ENCODE data around the gene GALNT1. TPM values are rescaled to one million over a fixed set of nuclear protein-coding genes. Genes with fewer than 3 reads are reported as not detected.

The GALNT1 gene
- total RNA-seq, 4 donors from 2014 or later = 42.7 to 59.7 (median 54.1) TPM

DNA sequence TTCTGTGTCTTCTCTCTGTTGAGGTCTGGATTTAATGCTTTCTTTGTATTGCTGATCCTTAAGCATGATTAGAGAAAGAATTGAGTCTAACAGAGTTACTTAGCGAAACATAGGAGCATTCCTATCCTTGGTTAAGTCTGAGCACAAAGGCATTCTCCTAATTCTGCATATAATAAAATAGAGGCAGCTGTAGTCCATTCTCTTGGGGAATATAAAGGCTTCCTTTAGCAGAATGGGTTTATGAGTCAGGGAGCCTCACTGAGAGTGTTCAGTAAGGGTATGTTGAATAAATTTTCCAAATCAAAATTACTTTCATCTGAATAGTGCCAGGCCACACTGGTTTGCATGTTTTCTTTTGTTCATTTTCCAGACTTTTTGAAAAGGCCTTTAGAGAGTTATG lies 101.5 kb downstream of the GALNT1 start:
- DNase-seq (ENCODE audit: low spot score) (no peak), ATAC-seq (ENCODE audit: low FRiP score) (no peak)
- TF ChIP-seq, protein P1, sequence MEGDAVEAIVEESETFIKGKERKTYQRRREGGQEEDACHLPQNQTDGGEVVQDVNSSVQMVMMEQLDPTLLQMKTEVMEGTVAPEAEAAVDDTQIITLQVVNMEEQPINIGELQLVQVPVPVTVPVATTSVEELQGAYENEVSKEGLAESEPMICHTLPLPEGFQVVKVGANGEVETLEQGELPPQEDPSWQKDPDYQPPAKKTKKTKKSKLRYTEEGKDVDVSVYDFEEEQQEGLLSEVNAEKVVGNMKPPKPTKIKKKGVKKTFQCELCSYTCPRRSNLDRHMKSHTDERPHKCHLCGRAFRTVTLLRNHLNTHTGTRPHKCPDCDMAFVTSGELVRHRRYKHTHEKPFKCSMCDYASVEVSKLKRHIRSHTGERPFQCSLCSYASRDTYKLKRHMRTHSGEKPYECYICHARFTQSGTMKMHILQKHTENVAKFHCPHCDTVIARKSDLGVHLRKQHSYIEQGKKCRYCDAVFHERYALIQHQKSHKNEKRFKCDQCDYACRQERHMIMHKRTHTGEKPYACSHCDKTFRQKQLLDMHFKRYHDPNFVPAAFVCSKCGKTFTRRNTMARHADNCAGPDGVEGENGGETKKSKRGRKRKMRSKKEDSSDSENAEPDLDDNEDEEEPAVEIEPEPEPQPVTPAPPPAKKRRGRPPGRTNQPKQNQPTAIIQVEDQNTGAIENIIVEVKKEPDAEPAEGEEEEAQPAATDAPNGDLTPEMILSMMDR (IDR thresholded peaks at IDR 0.05) = no peak

DNA sequence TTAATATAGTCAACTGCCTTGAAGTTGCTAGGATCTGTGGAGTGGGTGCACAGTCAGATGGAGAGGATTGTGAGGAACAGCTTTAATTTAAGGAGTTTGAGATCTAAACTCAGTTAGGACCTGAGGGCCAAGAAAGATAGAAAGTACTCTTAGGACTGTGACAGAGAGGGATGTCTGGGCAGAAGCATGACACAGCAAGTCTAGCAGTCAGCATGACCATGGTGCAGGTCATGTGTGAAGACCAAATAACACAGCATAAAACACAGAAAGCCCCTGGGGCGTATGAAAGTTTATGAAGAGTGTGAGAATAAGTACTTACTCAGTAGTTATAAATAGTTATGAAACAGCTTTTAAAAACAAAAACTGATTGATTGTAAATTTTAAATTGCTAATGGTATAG lies 107.2 kb downstream of the GALNT1 start:
- no peak for DNase-seq (ENCODE audit: low spot score)
- TF ChIP-seq, protein P1 (IDR thresholded peaks at IDR 0.05) = no peak
- no peak for ATAC-seq (ENCODE audit: low FRiP score)

DNA sequence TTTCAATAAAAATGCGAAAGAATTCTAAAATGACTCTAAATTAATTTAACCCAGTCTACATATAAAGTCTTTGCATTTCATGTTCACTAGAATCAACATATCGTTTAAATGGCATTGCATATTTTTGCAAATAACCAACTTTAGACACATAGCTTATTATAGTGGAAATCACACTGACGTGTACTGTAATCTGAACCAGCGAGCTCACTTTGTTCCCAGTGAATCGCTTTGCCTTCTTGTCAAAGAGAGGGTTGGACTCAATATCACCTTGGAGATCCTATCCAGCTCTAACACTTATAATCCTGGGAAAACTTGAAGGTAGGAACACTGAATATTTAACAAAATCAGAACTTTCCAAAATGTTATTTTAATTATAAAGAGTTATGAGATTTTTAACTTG lies 108.2 kb downstream of the GALNT1 start:
- TF ChIP-seq, protein P1 (IDR thresholded peaks at IDR 0.05) = no peak
- no peak for DNase-seq (ENCODE audit: low spot score)
- ATAC-seq (ENCODE audit: low FRiP score) = no peak

DNA sequence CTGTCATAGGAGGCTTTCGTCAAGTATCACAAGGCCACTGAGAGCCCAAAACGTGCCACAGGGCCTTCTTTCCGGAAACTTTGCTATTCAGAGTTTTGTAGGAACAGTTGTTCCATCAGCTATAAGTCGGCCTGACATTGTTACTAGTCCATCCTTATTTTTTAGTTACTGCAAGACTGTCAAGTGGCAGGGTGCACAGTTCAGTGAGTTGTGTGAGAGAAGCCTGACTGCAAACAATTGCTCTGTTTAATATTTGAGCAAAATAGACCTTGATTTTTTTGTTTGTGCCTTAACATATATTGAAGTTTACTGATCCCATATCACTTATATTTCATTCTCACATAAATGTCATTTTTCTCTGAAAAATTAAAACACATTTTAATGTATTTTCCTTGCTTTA lies 110.1 kb downstream of the GALNT1 start:
- DNase-seq (ENCODE audit: low spot score) = no peak
- TF ChIP-seq, protein P1 (IDR thresholded peaks at IDR 0.05) = no peak
- ATAC-seq (ENCODE audit: low FRiP score) = no peak

DNA sequence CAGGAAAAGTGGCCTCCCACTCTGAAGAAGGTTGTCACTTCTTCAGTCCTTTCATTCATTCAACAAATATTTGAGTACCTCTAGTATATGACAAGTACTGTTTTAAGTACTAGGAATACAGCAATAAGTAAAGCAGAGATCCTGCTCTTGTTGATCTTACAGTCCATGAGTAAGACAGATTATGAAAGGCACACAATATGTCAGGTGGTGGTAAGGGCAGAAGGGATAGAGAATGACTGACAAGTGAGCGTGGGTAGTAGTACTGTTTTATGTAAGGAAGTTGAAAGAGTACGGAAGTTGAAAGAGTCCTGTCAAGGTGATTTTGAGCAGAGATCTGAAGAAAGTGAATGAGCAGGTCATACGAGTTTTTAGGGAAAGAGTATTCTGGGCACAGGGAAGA lies 111.3 kb downstream of the GALNT1 start:
- ATAC-seq (ENCODE audit: low FRiP score) = no peak
- TF ChIP-seq, protein P1 (IDR thresholded peaks at IDR 0.05) = no peak

DNA sequence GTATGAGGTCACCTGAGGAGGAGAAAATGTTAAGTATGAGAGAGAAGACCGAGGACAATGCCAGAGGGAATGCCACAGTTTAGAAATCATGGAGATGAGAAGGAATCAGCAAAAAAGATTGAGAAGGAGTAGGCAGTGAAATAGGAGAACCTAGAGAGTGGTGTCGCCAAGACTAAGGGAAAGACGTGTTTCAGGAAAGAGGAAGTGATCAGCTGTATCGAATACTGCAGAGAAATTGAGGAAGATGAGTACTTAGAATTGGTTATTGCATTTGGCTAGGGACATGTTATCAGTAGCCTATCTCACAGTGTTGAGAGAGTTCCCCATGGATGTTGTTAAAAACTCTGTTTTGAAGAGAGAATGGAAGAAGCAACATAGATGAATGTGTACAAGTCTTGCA lies 112.3 kb downstream of the GALNT1 start:
- TF ChIP-seq, protein P1 (IDR thresholded peaks at IDR 0.05) = no peak
- DNase-seq (ENCODE audit: low spot score) (no peak), ATAC-seq (ENCODE audit: low FRiP score) (no peak)

More for the DNA sequence above, 111.3 kb downstream of the GALNT1 start:
- DNase-seq (ENCODE audit: low spot score) = no peak

DNA sequence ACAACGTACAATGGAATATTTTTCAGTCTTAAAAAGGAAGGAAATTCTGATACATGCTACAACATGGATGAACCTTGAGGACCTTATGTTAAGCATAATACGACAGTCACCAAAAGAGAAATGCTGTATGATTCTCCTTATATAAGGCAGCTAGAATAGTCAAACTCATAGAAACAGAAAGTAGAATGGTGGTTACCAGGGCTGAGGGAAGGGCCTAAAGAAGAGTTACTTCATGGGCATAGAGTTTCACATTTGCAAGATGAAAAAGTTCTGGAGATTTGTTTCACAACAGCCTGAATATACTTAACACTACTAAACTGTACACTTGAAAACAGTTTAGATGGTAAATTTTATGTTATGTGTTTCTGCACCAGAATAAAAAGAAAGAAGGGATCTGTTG lies 113.3 kb downstream of the GALNT1 start:
- TF ChIP-seq, protein P1 (IDR thresholded peaks at IDR 0.05) = no peak
- DNase-seq (ENCODE audit: low spot score) = no peak
- ATAC-seq (ENCODE audit: low FRiP score) = no peak
